Fibroblast of the aortic adventitia (primary cell): ENCODE results near the gene GIPC3. TPM values are rescaled to one million over a fixed set of nuclear protein-coding genes. Genes with fewer than 3 reads are reported as not detected.

Experiments
- DNase-seq: peaks from one replicate; pipeline ENCODE4 v3.0.0-alpha.2; 2010; ENCODE audit warnings: low read depth
- H3K4me3 ChIP-seq: 2 replicates; pipeline ENCODE4 v1.5.1; 2011; ENCODE audit warnings: low read depth, mild to moderate bottlenecking, control low read depth, low read length, moderate library complexity
- CTCF ChIP-seq: IDR thresholded peaks from 2 replicates; pipeline ENCODE4 v1.5.1; 2011; ENCODE audit warnings: mild to moderate bottlenecking, low read length, control low read depth, inconsistent platforms; ENCODE audit not compliant: insufficient read depth
- total RNA-seq: library from RNA; depleted of rRNA; stranded (reverse); fragments of >200 nt; gene quantifications from 2 replicates; pipeline ENCODE4 v1.2.3, GENCODE V29; 2012; ENCODE audit warnings: low replicate concordance

Gene GIPC3
- total RNA-seq, 1 donor: under 0.01 TPM

DNA sequence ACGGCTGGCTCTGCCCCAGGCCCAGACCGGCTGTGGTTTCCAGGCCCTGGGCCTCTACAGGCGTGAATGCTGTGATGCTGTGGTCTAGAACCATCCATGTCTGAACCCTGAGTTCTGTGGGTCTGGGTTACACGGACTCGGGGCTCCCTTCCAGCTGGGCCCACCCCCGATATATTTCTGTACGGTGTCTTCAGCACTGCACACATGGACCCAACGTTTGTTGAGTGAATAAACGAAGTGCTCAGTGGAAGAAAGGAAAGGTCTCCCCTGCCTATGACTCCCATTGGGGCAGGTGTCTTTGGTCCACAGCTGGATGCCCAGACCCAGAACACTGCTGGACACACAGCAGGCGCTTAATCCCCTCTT lies 39.6 kb upstream of the GIPC3 start:
- DNase-seq: no peak
- no peak for TF ChIP-seq CTCF
- H3K4me3 ChIP-seq: no peak overlapping the region

- TF ChIP-seq CTCF: no peak
- DNase-seq: no peak
- no peak overlapping the region for H3K4me3 ChIP-seq
These were observed 39.2 kb upstream of the GIPC3 start for GRCh38 chr19:3546119-3546518.

GRCh38 chr19:3547301-3547731 lies 38.0 kb upstream of the GIPC3 start:
- no peak overlapping the region for H3K4me3 ChIP-seq
- TF ChIP-seq CTCF: peak; percentile 72
- DNase-seq: no peak

DNA sequence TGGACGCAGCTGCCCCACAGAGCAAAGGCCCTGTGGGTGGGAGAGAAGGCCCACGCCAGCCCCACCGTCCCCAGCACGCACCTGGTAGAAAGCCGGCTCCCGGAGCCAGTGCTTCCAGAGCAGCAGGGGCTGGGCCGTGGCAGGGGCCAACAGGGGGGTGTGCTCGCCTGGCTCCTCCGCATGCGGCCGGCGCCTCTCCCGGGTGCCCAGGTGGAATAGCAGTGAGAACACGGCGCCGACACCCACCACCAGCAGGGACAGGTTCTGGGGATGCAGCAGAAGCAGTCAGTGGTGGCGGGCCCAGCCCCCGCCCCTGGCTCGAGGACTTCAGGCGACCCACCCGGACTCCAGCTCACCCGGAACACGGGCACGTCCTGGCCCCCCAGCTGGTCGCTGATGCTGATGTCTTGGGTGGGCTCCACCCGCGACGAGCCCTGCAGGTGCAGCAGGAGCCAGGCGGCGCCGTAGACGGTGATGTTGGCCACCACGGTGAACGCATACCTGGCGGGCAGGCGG lies 37.5 kb upstream of the GIPC3 start:
- DNase-seq: no peak
- no peak for TF ChIP-seq CTCF
- H3K4me3 ChIP-seq: no peak overlapping the region

DNA sequence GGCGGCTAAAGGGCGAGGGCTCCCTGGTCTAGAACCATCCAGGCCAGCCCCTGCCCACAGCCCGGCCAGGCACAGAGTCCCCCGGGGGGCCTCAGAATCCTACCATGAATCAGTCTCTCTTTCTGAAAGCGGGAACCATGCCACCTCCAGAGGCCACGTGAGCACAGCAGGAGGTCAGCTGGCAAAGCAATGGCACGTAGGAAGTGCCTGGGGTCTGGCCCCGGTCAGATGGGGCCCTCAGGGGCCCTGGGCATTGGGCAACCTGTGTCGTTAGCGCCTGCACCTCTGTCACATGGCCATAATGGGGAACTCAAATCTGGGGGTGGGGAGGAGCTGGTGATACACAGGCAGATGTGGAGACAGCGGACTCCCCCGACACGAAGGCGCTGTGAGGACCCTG lies 36.7 kb upstream of the GIPC3 start:
- DNase-seq: no peak
- TF ChIP-seq CTCF: no peak
- H3K4me3 ChIP-seq: no peak overlapping the region

DNA sequence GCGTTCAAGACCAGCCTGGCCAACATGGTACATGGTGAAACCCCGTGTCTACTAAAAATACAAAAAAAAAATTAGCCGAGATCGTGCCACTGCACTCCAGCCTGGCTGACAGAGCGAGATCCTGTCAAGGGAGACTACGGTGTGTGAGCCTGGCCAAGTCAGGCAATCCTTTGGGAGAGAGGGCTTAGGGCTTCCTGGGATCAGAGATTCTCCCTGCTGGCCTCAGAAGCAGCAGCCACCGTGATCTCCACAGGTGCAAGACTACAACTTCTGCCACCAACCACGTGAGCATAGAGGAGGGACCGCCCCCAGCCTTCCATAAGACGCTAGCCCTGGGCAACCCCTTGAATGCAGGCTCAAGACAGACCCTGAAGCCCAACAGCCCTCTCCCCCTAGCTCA lies 35.5 kb upstream of the GIPC3 start:
- DNase-seq: no peak
- H3K4me3 ChIP-seq: no peak overlapping the region
- TF ChIP-seq CTCF: no peak
